Gastrocnemius medialis (tissue), 4 donors: Measurements from ENCODE around the gene CMIP.

Experiments used
- POLR2A ChIP-seq, 2 donors: fragments of 450-650 bp; IDR thresholded peaks; one replicate each; pipeline ENCODE4 v1.6.1; 2017; ENCODE audit warnings: antibody characterized with exemption in 2 of 2, mild to moderate bottlenecking in 2 of 2, moderate library complexity in 2 of 2
- TF ChIP-seq, protein P1 (sequence below), 5 experiments: fragments of 450-650 bp in 3 of 5; fragments of 200-600 bp in 2 of 5; sonication (generic) in 2 of 5; IDR thresholded peaks in 4 of 5; conservative IDR thresholded peaks in 1 of 5; 1 replicate in 4 of 5; 2 replicates in 1 of 5; pipeline ENCODE4 v1.5.1; 2016 to 2019; ENCODE audit warnings: antibody characterized with exemption in 5 of 5, mild to moderate bottlenecking in 3 of 5, moderate library complexity in 3 of 5

DNA sequence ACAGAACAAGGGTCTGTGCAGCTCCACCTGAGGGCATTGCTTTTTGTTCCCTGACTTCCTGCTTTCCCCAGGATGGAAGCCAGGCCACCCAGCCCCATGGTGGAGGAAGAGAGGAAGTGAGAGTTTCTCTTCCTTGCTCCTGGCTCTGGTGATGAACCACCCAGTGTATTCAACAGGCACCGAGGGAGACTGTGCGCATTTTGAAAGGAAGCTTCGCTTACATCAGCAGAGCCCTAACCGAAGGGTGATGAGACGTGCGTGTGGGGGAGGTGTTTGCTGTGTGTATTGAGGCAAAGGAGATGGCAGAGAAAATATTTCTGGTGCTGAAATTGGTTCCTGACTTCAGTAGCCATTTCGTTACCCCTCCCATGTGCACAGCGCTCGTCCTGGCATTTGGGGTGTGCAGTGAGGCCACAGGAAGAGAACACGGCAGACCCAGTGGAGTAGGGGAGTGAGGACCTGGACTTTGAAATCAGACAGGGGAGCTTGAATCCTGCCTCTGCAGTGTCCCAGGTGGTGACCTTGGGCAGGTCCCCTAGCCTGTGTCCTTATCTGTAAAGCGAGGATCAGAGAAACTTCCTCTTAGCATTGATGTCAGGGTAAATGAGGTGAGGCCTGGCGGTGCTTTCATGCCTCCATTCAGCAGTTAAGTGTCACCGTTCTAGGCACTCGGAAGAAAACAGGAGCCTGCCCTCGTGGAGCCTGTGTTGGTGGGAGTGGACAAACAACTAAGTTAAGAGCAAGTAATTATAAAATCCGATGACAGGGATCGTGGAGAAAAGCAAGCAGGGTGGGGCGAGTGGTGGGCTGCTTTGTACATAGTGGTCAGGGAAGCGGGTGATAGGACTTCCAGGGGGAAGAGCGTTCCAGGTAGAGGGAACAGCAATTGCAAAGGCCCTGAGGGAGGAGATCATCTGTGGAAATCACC is 7.4 kb downstream of the CMIP start:
- TF ChIP-seq, protein P1, sequence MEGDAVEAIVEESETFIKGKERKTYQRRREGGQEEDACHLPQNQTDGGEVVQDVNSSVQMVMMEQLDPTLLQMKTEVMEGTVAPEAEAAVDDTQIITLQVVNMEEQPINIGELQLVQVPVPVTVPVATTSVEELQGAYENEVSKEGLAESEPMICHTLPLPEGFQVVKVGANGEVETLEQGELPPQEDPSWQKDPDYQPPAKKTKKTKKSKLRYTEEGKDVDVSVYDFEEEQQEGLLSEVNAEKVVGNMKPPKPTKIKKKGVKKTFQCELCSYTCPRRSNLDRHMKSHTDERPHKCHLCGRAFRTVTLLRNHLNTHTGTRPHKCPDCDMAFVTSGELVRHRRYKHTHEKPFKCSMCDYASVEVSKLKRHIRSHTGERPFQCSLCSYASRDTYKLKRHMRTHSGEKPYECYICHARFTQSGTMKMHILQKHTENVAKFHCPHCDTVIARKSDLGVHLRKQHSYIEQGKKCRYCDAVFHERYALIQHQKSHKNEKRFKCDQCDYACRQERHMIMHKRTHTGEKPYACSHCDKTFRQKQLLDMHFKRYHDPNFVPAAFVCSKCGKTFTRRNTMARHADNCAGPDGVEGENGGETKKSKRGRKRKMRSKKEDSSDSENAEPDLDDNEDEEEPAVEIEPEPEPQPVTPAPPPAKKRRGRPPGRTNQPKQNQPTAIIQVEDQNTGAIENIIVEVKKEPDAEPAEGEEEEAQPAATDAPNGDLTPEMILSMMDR (IDR thresholded peaks at IDR 0.05 in 4 of 5, conservative IDR thresholded peaks at IDR 0.05 in 1 of 5): no peak
- no peak for TF ChIP-seq POLR2A (IDR thresholded peaks at IDR 0.05)
